ENCODE results near the gene USP38. TPM values are rescaled to one million over a fixed set of nuclear protein-coding genes. Genes with fewer than 3 reads are reported as not detected.
"Not testable (repeated sequence)": the region's sequence is repeated elsewhere in the genome, so short reads cannot be mapped to it uniquely, and the experiment has no call there.

Gene USP38
- total RNA-seq, 1 donor from 2014 or later: 21.6 TPM

DNA sequence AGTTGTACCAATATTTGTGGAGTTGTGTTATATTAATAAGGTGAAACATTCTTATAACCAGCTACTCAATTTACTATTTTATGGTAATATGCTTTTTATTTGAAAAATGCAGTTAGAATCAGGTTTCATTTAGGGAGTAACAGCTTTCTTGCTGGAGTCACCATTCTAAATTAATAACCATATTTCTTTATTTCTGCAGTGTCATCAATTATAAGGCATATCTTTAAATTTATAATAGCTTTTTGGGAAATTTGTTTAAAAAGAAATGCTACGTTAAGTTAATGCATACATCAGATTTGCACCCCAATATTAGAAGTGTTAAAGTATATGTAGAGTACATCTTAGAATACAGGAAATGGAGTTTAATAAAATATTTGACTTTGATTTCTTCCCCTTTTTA lies 18.9 kb downstream of the USP38 start:
- DNase-seq (ENCODE audit: low spot score): no peak

DNA sequence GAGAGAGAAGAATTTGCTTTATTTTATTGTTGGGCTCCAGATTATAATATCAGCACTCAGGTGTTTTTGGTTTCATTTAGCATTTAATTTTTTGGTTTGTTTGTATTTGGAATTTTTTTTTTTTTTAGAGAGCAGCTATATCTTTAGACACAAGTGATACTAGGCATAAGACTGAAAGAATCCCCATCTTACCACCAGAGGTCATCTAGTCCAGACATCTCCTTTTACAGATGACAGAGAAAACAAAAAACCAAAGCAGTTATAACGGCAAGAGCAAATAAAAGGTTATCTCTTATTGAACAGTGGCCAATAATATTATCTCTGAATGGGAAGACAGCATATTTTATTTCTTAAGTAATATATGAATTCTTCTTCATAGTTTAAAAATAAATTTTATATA lies 22.8 kb downstream of the USP38 start:
- no peak for DNase-seq (ENCODE audit: low spot score)

- DNase-seq (ENCODE audit: low spot score): no peak
Measured at GRCh38 chr4:143212566-143212965, 27.8 kb downstream of the USP38 start.

DNA sequence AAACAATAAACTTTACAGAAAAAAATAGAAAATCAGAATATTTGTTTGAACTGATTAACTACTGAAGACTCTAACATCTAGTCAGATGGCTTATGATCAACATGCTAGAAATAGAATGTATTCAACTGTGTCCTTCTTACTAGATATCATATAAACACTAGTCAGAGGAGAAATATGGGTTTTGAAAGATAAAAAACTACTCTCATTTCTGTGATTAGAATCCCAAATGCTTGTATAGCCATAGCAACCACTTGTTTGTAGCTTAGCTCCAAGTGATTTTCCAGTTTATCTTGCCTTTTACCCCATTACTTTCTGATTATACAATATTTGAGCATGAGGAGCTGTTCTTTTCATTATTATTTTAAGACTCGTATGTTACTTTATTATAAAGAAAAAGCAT lies 31.2 kb downstream of the USP38 start:
- no peak for DNase-seq (ENCODE audit: low spot score)

DNA sequence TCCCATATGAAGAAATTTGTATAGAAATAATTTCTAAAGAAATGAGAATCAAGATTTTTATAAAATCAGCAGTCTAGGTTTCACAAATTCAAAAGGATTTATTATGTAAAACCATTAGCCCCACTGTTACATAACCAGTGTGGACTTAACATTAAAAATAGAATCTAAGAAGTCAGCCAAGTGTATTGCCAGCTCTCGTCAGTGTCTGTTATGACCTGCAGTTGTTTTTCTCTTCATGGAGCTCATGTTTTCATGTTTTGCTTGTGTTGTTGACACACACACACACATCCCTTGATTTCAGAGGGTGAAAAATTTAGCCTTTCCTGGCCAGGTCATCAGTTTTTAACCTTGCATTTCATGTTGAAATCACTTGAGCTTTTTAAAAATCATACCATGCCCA lies 39.5 kb downstream of the USP38 start:
- no peak for DNase-seq (ENCODE audit: low spot score)

DNA sequence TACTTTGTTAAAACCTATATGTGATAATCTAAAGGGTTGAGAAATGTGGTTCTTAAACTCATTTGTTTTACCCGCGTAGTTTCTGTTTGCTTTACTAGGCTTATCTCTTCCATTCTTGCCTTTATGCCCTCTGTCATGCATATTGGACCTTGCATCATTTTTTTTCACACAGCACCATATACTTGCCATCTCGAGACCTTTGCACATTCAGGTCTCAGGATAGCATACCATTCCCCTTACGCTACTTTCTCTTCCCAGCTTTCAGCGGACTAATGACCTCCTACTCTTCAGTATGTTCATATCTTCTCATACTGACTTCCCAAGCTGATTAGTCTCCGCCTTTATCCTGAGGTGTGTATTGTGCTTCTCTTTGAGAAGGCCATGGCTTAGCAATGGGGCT lies 40.5 kb downstream of the USP38 start:
- DNase-seq (ENCODE audit: low spot score): no peak

GRCh38 chr4:143230683-143231082 lies 46.0 kb downstream of the USP38 start:
- no peak for DNase-seq (ENCODE audit: low spot score)

GRCh38 chr4:143232277-143232676 lies 47.6 kb downstream of the USP38 start:
- no peak for DNase-seq (ENCODE audit: low spot score)

- no peak for DNase-seq (ENCODE audit: low spot score)
Measured at GRCh38 chr4:143234153-143234552, 49.4 kb downstream of the USP38 start.

GRCh38 chr4:143237195-143237594 lies 52.5 kb downstream of the USP38 start:
- DNase-seq (ENCODE audit: low spot score): not testable (repeated sequence)

DNA sequence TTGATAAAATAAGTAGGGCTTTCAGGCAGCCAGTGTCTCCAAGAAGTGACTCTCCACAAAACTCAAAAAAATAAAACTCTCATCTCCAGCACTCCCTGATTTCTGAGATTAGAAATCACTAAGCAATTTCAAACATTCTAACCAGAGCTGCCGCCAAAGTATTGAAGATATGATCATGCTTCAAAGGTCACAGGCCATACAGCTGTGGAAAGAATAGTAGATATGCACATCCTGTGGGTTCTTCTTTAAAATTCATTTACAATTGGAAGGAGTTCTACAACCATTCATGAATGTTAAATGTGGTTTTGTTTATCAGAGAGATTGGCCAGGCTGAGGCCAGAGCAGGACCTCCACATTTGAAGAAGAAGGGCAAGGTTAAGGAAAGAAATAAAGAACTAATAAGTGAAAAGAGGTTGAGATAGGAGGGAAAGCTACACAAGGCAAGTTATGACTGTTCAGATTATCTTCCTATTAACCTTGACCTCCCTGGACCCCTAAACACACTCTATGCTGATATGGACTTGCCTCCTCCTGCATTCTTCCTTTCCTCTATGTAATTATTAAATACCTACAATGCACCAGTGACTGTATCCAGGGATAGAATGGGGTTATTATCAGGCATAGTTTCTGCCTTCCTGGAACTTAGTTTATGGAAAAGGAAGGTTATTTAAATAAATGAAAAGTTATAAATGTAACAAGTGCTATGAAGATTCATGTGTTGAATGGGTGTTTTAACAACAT lies 56.4 kb downstream of the USP38 start:
- DNase-seq (ENCODE audit: low spot score): no peak

DNA sequence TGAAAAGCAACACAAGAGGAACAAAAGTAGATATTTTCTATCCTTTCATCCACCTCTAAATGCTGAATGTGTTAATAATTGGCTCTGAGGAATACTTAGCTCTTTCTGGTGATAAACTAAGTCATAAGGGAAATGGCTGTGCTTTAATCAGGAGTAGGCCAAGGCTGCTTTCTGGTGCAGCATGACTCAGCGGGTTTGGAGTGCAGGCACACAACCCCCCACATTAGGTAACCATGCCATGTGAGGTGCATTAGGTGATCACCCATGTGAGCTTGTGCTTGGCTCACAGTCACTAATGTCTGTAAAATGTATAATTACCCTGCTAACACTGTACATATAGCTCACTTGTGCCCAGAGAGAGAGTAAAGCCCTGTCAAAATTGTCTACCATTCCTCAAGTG lies 57.2 kb downstream of the USP38 start:
- DNase-seq (ENCODE audit: low spot score): no peak

GRCh38 chr4:143243041-143243440 lies 58.3 kb downstream of the USP38 start:
- DNase-seq (ENCODE audit: low spot score): no peak

- DNase-seq (ENCODE audit: low spot score): no peak
Measured at GRCh38 chr4:143246977-143247376, 62.3 kb downstream of the USP38 start.

GRCh38 chr4:143247866-143248265 lies 63.1 kb downstream of the USP38 start:
- DNase-seq (ENCODE audit: low spot score): no peak

GRCh38 chr4:143248827-143249226 lies 64.1 kb downstream of the USP38 start:
- no peak for DNase-seq (ENCODE audit: low spot score)

DNA sequence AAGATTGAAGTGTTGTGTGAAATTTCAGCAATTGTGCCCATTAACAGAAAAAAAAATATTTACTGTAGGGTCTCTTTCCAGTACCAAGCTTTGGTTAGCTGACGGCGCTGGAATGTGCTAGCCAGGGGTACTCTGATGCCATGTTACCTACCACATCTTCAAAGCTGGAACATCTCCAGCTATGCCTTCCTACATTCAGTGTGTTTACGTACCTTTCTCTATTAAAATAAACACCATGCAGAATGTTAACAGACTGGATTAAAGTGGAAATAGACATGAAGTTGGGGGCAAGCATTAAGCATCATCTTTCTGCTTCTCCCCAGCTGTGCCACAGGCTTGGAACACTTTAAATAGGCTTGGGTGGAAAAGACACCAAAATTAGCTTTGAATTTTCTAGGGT lies 65.9 kb downstream of the USP38 start:
- no peak for DNase-seq (ENCODE audit: low spot score)

- no peak for DNase-seq (ENCODE audit: low spot score)
Measured at GRCh38 chr4:143251348-143251747, 66.6 kb downstream of the USP38 start.

DNA sequence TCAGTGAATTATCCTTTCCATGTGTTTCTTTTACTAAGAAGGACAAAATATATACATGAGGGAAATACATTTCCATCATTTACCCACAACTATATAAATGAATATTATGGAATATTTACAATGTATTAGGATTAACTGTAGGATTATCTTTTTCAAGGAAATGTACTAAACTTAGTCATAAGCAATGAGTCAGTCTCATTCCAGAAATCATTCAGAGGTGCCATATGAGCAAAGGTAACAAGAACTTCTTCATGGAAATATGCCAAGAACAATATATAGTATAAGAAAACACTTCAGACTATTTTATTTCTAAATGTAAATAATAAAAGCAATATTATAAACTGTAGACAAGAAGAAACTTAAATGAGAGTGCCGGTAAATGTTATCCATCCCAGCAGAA lies 67.1 kb downstream of the USP38 start:
- no peak for DNase-seq (ENCODE audit: low spot score)

DNA sequence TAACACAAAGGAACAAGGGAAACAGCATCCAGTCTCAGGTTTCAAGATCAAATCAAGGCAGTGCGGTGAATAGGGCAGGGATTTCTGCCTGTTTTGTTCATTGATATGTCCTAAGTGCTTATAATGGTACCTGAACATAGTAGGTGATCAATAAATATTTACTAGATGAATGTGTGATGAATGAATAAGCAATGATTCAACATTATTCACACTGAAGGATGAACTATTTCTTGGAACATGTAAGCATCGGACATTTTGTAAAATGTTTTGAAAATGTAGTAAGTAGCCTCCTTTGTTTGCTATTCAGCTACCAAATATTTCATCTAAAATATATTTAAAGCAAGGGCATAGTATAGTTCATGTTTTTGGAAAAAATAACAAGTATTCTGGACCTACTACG lies 67.8 kb downstream of the USP38 start:
- no peak for DNase-seq (ENCODE audit: low spot score)

- no peak for DNase-seq (ENCODE audit: low spot score)
Measured at GRCh38 chr4:143253166-143253565, 68.4 kb downstream of the USP38 start.

DNA sequence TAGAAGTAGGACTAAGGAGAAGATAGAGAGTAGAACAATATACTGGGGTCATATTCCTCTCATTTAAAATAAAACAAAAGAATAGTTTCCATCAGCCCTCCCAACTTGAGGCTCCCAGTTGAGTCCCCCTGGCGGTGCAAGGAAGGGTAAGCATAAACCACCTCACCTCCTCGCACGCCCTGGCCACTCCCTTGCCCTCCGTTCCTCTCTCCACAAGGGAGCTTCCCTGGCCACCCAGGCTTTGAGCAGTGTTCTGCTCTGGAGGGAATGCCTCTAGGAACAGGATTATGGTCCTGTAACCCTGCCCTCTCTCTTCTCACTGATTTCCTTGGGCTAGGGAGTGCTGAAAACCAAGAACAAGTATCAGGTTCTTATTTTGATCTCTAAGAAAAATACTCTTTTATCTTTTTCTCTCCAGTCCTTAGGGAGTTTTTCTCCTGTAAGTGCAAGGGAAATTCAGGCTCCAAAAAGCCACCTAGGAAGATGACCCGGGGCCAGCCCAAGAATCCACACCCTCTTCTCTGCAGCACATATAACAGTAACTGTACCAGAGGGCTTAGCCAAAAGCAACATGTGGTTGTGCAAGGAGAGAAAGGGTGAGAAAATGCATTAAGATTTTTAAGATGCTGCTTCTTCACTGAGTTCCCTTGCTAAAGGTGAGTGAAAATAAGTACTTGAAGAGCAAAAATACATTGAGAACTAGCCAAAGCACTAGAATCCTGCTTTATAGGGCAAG lies 69.9 kb downstream of the USP38 start:
- DNase-seq (ENCODE audit: low spot score): no peak

DNA sequence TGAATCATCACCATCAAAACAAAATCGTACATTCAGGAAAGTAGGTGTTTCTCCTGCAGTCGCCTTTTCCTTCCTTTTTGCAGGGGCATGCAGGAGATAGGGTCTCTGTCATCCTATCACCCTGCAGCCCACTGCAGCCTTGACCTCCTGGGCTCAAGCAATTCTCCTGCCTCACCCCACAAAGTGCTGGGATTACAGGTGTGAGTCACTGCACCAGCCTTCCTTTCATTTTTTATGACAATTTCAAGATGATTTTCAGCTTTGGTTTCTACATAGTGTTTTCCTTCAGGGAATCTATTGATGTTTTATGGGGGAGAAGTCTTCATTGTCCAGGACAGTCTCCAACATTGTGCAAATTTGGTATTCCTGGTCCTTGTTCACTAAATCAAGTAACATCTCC lies 71.7 kb downstream of the USP38 start:
- DNase-seq (ENCODE audit: low spot score): no peak

DNA sequence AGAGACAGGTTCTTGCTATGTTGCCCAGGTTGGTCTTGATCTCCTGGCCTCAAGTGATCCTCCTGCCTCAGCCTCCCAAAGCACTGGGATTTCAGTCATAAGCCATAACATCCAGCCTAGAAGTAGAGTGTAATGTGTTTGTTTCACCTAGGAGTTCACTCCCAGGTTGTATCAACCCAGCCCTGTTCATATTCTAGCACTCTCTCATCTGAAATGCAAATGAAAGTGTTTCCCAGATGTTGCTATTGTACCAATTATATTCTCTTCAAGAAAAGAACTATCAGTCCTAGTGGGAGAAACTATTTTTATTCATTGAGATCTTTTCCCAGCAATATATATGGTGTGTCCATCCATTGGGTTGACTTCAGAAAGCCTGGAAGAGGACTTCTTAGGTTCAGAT lies 72.6 kb downstream of the USP38 start:
- no peak for DNase-seq (ENCODE audit: low spot score)

All from mucosa of gallbladder (tissue), 1 donor.